NK-92 (cell line): ENCODE results near the gene TSR3.
"Not testable (repeated sequence)": the region's sequence is repeated elsewhere in the genome, so short reads cannot be mapped to it uniquely, and the experiment has no call there.

Experiments
- DNase-seq: peaks from one replicate; lab custom pipeline; 2025; ENCODE audit not compliant: unreplicated experiment; lab: John Stamatoyannopoulos, UW

Gene TSR3

GRCh38 chr16:1338855-1339675, 12.6 kb downstream of the TSR3 start:
- no peak for DNase-seq

- DNase-seq, result no peak
Measured at GRCh38 chr16:1338119-1338730, 13.5 kb downstream of the TSR3 start.

- no peak for DNase-seq
Measured at GRCh38 chr16:1337486-1337885, 14.2 kb downstream of the TSR3 start.

GRCh38 chr16:1336619-1337018, 15.1 kb downstream of the TSR3 start:
- DNase-seq, result no peak

DNA sequence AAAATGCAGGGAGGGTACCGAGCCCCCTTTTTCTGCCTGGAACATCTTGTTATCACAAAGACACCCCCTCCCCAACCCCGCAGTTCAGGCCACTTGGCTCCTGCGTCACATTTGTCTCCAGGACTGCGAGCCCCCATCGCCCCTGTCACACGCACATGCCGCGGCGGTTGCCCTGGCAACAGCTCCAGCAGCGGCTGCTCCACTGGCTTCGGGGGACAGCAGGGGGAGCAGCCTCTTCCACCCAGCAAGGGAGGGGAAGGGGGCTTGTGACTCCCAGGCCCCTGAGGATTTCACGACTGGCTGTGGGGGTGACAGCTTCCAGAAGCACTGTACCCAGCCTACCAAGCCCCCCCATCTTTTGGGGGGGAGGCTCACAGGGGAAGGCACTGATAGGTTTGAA, 15.7 kb downstream of the TSR3 start:
- DNase-seq, result no peak

DNA sequence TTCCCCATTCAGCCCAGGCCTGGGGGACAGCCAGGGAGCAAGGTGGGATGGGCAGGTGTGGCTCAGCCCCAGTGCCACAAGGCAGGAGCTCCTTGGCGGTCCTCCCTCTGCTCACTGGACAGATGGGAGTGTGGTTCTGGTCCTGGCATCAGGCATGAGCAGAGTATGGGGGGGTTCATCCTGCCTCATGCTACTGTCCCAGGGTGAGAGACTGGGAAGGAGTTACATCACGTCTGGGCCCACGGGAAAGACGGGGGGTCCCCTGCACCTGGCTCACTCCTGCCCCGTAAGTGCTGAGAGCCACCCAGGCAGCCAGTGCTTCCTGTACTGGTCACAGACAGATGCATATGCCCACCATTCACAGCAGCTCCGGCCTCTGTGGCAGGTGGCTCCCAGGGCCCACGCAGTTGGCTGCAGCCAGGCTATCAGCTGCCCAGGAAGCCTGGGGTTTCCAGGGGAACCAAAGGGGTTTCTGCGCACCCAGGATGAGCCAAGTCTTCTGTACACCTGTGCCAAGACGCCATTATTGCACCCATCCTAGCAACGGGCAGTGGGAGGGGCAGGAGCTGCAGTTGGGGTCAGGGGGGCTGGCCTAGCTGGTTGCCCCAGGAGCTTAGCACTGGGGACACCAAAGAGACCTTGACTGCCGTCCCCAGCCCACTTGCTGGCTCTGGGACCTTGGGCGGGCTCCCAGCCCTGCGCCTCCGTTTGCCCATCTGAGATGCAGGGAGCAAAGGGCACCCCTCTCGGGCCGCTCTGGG, 16.3 kb downstream of the TSR3 start:
- no peak for DNase-seq

DNA sequence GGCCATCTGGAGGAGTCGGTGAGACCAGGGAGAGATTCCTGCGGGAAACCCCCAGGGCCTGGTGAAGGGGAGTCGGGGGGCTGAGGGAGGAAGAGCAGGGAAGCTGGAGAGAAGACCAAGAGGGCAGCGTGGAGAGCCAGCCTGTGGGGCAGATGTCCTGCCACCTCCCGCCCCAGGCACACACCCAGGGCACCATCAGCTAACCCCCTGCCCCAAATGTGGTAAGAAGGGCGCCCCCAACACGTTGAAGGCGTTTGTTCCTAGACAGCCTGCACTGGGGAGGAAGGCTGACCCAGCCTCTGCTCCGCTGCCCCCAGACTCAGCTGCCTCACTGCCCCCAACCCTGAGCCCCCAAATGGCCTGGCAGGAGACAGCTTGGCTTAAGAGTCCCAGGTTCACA, 16.9 kb downstream of the TSR3 start:
- no peak for DNase-seq

DNA sequence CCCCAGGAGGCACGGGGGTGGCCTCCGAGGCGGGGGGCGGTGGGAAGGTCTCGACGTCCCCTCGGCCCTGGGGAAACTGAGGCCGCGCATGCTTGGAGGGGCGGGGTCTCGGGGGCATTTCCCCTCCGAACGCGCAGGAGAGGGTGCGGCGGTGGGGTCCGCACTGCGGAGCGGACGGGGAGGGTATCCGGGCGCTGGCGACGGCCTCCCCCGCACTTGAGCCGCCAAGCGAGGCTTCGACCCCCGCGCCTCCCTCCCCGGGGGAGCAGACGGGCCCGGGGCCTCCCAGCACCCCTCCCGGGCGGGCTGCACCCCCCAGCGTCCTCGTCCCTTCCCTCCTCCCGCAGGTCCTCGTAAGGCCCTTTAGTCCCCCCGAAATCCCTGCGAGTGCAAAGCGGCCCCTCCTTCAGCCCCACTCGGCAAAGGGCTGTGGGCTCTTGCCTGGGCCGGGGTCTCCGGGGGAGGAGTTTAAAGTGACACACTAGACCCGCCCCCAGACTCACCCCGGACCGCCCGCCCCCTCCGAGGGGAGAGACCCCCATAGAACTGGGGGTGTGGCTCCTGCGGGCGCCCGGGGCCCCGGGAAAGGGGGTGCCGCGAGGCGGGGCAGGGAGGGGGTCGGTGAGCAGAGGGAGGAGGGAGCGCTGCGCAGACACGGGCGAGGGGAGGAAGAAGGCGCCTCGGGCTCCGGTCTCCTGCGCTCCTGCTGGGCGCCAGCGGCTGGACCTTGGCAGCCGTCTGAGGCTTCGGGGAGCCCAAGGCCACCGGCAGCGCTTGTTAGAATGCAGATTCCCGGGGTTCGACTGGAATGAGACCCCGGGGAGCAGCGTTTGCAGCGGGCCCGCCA, 17.6 kb downstream of the TSR3 start:
- no peak for DNase-seq

GRCh38 chr16:1333149-1333812, 18.4 kb downstream of the TSR3 start, which contains the start of gene BAIAP3:
TSS of gene BAIAP3 (plus strand) at chr16:1333645. CDS start at chr16:1338550, 4,905 bp downstream.
- DNase-seq, result no peak

DNA sequence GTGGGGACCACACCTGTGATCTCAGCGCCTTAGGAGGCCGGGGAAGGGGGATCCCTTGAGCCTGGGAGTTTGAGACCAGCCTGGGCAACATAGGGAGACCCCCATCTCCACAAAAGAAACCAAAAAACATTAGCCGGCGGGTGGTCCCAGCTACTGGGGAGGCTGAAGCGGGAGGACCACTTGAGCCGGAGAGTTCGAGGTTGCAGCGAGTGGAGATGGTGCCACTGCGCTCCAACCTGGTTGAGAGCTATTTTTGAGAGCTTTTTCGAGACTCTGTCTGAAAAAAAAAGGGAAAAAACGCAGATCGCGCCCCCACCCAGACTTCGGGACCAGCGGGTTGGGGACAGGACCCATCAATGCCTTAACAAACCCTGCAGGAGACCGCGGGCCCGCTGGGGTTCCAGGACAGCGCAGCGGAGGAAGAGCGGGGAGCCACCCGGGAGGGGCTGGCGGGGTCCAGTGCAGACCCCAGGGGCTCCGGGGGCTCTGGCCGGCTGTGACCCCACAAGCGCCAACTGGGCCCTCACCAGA, 19.0 kb downstream of the TSR3 start:
- no peak for DNase-seq

GRCh38 chr16:1331712-1332617, 19.7 kb downstream of the TSR3 start:
- DNase-seq, result no peak

DNA sequence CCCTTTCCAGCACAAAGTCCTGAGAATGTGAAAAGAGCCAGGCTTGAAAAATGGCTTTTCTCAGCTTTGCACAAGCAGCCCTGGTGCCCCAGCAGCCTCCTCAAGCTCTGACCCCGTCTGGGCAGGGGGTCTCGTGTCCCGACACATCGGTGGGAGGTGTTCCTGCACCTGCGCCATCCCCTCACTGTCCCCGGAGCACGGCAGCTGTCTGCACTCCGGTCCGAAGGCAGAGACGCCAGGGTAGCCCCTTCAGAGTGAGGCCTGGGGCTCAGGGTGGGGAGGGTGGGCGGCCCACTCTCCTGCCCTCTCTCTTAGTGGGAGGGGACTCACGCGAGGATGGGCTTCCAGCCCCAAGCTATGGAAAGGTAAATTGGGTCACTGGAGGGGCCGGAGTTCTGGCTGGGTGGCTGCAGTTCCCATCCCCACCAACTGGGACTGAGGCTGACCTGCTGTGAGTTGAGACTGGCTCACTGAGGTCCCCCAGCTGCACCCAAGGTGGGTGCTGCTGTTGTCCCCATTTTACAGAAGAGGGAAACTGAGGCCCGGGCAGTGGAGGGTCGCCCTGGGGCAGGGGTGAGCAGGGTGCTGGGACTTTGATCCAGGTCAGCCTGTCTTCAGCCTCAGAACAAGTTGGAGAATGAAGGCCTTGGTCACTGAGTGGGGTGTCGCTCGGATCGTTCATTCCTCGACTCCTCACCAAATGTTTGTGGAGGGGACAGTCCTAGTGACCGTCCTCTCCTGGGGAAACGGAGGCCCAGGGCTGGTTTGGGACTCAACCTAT, 20.6 kb downstream of the TSR3 start:
- DNase-seq, result no peak

DNA sequence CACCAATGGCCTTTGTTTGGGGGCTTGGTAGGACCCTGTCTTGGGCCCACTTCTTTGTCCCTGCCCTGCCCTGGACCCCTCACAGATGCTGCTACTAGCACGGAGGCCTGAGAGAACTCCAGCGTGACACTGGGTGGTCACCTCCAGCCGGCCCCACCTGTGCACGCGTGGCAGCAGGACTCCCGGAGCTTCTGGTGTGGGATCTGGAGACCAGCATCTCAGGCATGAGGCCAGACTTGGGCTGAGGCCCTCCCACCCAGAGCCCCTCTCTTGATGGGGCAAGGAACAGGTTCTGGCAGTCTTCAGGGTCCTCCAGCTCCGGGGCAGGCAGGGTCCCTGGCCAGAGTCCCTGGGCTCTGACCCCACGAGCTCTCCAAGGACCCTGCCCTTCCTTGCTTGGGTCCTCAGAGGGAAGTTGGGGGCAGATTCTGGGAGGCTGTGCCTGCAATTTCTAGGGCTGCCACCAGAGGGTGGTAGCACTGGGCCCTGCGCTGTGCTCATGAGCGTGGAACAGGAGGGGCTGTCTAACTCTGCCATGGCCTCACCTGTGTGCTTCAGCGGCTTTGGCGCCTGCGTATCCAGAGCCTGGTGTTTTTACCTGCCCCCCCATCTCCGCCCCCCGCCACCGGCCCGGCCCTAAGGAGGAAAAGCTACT, 21.3 kb downstream of the TSR3 start:
- no peak for DNase-seq

GRCh38 chr16:1328961-1329360, 22.7 kb downstream of the TSR3 start:
- not testable (repeated sequence) for DNase-seq

GRCh38 chr16:1328136-1328535, 23.5 kb downstream of the TSR3 start:
- DNase-seq, result not testable (repeated sequence)

DNA sequence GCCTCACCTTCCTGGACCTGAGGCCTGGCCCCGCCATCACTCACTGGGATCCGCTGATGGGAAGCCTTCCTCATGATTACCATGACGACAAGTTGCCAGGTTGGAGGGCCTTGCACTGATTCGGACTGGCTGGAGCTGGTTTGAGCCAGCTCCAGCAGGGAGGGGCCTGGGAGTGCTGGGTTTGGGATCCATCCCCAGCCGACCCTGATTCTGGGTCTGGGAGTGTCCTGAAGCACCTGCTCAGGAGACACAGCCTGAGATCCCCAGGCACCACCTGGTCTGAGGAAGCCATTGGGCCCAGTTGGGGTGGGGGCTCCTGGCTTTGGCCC, 24.1 kb downstream of the TSR3 start:
- DNase-seq, result no peak

DNA sequence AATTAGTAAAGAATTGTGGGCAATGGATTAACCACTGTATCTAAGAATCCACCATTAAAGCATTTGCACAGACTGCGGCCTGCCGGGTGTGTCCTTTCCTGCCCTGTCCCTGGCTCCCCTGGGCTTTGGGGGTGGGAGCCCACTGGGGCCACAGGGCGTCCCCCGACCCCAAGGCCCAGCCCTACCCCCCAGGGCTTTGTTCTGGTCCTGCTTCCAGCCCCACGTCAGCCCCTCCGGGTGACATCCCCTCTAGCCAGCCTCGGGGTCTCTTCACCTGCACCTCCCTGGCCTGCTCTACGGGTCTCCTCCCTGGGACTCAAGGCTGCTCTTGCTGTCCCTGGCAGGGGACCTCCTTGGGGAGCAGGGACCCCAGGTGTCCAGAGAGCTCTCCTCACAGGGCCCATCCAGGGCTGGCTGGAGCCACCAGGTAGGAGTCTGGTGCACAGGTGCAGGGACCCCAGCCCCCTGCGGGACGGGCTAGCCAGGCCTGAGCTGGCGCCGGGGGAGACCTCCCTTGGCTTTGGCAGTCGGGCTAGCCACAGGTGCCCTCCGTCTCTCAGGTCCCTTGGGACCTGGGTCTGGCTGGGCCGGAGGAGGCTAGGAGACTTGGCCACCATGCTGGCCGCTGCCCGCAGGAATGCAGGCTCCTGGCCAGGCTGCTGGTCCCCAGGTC, 24.6 kb downstream of the TSR3 start:
- DNase-seq, result no peak
